ENCODE measurements around the gene PI4KA. TPM values are rescaled to one million over a fixed set of nuclear protein-coding genes. Genes with fewer than 3 reads are reported as not detected.

PI4KA gene
- polyA plus RNA-seq, 1 donor from 2014 or later, result 42.2 TPM

- Histone ChIP-seq H3K4me3 (ENCODE audit: low read length) (no peak overlapping the region), H3K27ac (ENCODE audit: low read length) (no peak overlapping the region), H3F3A (ENCODE audit: insufficient read depth, low read length, poor library complexity, severe bottlenecking) (no peaks in the 10 kb centered on the region), H3K9me2 (ENCODE audit: insufficient read depth, low read length) (no peaks in the 10 kb centered on the region), H3K4me2 (ENCODE audit: low read length) (no peak overlapping the region), H3K9me3 (ENCODE audit: low read length) (no peaks in the 10 kb centered on the region), H2AFZ (ENCODE audit: low read depth, low read length) (no peak overlapping the region), H4K20me1 (ENCODE audit: insufficient read depth) (no peaks in the 10 kb centered on the region), H3K9ac (ENCODE audit: low read length) (no peak overlapping the region), H3K79me2 (replicated peaks; ENCODE audit: insufficient read depth, low read length) (no peaks in the 10 kb centered on the region), H3K36me3 (ENCODE audit: insufficient read depth, low read length) (no peaks in the 10 kb centered on the region), H3K27me3 (ENCODE audit: insufficient read depth, low read depth, low read length) (no peaks in the 10 kb centered on the region)
- no peak for TF ChIP-seq CTCF (IDR thresholded peaks at IDR 0.05; ENCODE audit: poor library complexity, severe bottlenecking)
- TF ChIP-seq POLR2AphosphoS5 (IDR thresholded peaks at IDR 0.05), result no peak
- TF ChIP-seq EZH2 (IDR thresholded peaks at IDR 0.05; ENCODE audit: borderline replicate concordance, insufficient read depth, low read length, poor library complexity, severe bottlenecking), result no peak
- TF ChIP-seq SMC3 (conservative IDR thresholded peaks at IDR 0.05; ENCODE audit: poor library complexity), result no peak
- TF ChIP-seq EP300 (conservative IDR thresholded peaks at IDR 0.05; ENCODE audit: poor library complexity, severe bottlenecking), result no peak
- no peak for TF ChIP-seq REST (IDR thresholded peaks at IDR 0.05; ENCODE audit: borderline replicate concordance)
- TF ChIP-seq RAD21 (conservative IDR thresholded peaks at IDR 0.05), result no peak
- TF ChIP-seq TAF1 (IDR thresholded peaks at IDR 0.05; ENCODE audit: low read depth), result no peak
- TF ChIP-seq MXI1 (conservative IDR thresholded peaks at IDR 0.05; ENCODE audit: poor library complexity, severe bottlenecking), result no peak
Measured at GRCh38 chr22:20873214-20873613, 14.6 kb upstream of the PI4KA start.

- H3K9ac ChIP-seq (ENCODE audit: low read length), result no peak overlapping the region
- H3K4me2 ChIP-seq (ENCODE audit: low read length), result no peak overlapping the region
- H3K27me3 ChIP-seq (ENCODE audit: insufficient read depth, low read depth, low read length), result no peaks in the 10 kb centered on the region
- no peaks in the 10 kb centered on the region for H3K36me3 ChIP-seq (ENCODE audit: insufficient read depth, low read length)
- no peaks in the 10 kb centered on the region for H3K9me2 ChIP-seq (ENCODE audit: insufficient read depth, low read length)
- H3K9me3 ChIP-seq (ENCODE audit: low read length), result no peaks in the 10 kb centered on the region
- no peaks in the 10 kb centered on the region for H3K79me2 ChIP-seq (replicated peaks; ENCODE audit: insufficient read depth, low read length)
- H3K27ac ChIP-seq (ENCODE audit: low read length), result no peak overlapping the region
- no peak overlapping the region for H2AFZ ChIP-seq (ENCODE audit: low read depth, low read length)
- TF ChIP-seq REST (IDR thresholded peaks at IDR 0.05; ENCODE audit: borderline replicate concordance), result no peak
- no peak for TF ChIP-seq TAF1 (IDR thresholded peaks at IDR 0.05; ENCODE audit: low read depth)
- no peak for TF ChIP-seq POLR2AphosphoS5 (IDR thresholded peaks at IDR 0.05)
- TF ChIP-seq RAD21 (conservative IDR thresholded peaks at IDR 0.05), result no peak
- no peak for TF ChIP-seq EP300 (conservative IDR thresholded peaks at IDR 0.05; ENCODE audit: poor library complexity, severe bottlenecking)
- no peak for TF ChIP-seq SMC3 (conservative IDR thresholded peaks at IDR 0.05; ENCODE audit: poor library complexity)
- TF ChIP-seq EZH2 (IDR thresholded peaks at IDR 0.05; ENCODE audit: borderline replicate concordance, insufficient read depth, low read length, poor library complexity, severe bottlenecking), result no peak
- TF ChIP-seq MXI1 (conservative IDR thresholded peaks at IDR 0.05; ENCODE audit: poor library complexity, severe bottlenecking), result no peak
- TF ChIP-seq CTCF (IDR thresholded peaks at IDR 0.05; ENCODE audit: poor library complexity, severe bottlenecking), result no peak
- no peaks in the 10 kb centered on the region for H3F3A ChIP-seq (ENCODE audit: insufficient read depth, low read length, poor library complexity, severe bottlenecking)
- no peak overlapping the region for H3K4me3 ChIP-seq (ENCODE audit: low read length)
- no peaks in the 10 kb centered on the region for H4K20me1 ChIP-seq (ENCODE audit: insufficient read depth)
Measured at GRCh38 chr22:20869234-20869633, 10.6 kb upstream of the PI4KA start.
